SJCRH30 (cell line): ENCODE results near the gene ABCA13. TPM values are rescaled to one million over a fixed set of nuclear protein-coding genes. Genes with fewer than 3 reads are reported as not detected.
A peak's percentile ranks its signal among the peaks of the same experiment; 100 is the strongest.

ENCODE experiments used
- DNase-seq, 2 experiments: peaks; one replicate each; pipeline ENCODE4 v3.0.0-alpha.2; 2015 to 2020
- H3K27ac ChIP-seq: fragments of 250-450 bp; sonication (Bioruptor Pico); 2 replicates; pipeline ENCODE4 v1.5.1; 2020; ENCODE audit warnings: mild to moderate bottlenecking, moderate library complexity
- H3K27me3 ChIP-seq: fragments of 250-450 bp; sonication (Bioruptor Pico); 2 replicates; pipeline ENCODE4 v1.5.1; 2020; ENCODE audit warnings: mild to moderate bottlenecking, moderate library complexity
- H3K36me3 ChIP-seq: fragments of 250-450 bp; sonication (Bioruptor Pico); 2 replicates; pipeline ENCODE4 v1.5.1; 2020; ENCODE audit warnings: mild to moderate bottlenecking, moderate library complexity
- H3K4me1 ChIP-seq: fragments of 250-450 bp; sonication (Bioruptor Pico); 2 replicates; pipeline ENCODE4 v1.5.1; 2020; ENCODE audit warnings: mild to moderate bottlenecking, moderate library complexity
- H3K4me3 ChIP-seq: fragments of 250-450 bp; sonication (Bioruptor Pico); 2 replicates; pipeline ENCODE4 v1.5.1; 2020; ENCODE audit warnings: mild to moderate bottlenecking, moderate library complexity
- H3K9me3 ChIP-seq: fragments of 250-450 bp; sonication (Bioruptor Pico); replicated peaks from 2 replicates; pipeline ENCODE4 v1.5.1; 2020; ENCODE audit warnings: mild to moderate bottlenecking, moderate library complexity
- total RNA-seq: library from RNA; depleted of rRNA; stranded (reverse); fragments of >200 nt; shearing (Covaris generic); gene quantifications from 2 replicates; pipeline ENCODE4 v1.2.3, GENCODE V29; 2014

Gene ABCA13
- total RNA-seq, 1 experiment from 2014 or later: not detected

DNA sequence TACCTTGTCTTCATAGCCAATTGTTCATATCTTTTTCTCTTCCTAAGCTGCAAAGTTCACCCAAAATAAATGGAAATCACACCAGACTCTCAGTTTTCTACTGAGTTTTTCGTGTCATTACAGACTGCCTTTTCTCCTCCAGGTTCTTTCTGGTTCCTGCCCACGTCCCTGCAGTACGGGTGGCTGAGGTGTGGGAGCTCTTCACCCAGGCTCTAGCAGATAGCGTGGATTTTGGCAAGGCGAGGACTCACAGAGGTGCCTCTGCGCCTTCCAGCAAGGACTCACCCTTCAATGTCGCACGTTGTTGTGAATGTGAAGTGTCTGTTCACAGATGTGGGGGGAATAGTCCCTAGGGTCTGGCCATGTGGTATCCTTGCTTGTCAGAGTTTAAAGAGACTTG is 71.6 kb downstream of the ABCA13 start:
- Histone ChIP-seq H3K9me3 (no peaks in the 10 kb centered on the region), H3K27ac (no peak overlapping the region), H3K36me3 (no peaks in the 10 kb centered on the region), H3K4me3 (no peak overlapping the region), H3K27me3 (peaks cover 16% of the 10 kb centered on the region), H3K4me1 (no peaks in the 10 kb centered on the region)
- no peak for DNase-seq

DNA sequence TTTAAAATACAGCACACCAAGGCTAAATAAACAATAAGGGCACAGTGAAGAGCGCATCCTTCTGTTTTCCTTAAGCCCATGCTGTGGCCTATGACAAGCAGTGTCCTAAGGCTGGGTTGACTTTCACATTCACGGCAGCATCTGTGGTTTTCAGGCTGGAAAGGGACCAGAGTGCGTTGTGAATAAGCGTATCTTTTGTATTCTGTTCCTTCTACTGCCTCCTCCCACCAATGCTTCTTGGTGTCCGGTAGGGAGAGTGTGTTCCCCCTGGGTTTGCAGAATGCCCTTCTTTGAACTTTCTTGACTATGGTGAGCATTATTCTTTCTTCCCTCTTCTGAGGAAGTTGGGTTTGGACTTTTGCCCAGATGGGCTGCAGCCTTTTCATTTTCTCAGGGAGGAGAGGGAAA is 73.6 kb downstream of the ABCA13 start:
- Histone ChIP-seq H3K4me3 (no peak overlapping the region), H3K27ac (no peak overlapping the region), H3K36me3 (no peaks in the 10 kb centered on the region), H3K9me3 (no peaks in the 10 kb centered on the region), H3K4me1 (no peaks in the 10 kb centered on the region), H3K27me3 (peaks cover 12% of the 10 kb centered on the region)
- no peak for DNase-seq

DNA sequence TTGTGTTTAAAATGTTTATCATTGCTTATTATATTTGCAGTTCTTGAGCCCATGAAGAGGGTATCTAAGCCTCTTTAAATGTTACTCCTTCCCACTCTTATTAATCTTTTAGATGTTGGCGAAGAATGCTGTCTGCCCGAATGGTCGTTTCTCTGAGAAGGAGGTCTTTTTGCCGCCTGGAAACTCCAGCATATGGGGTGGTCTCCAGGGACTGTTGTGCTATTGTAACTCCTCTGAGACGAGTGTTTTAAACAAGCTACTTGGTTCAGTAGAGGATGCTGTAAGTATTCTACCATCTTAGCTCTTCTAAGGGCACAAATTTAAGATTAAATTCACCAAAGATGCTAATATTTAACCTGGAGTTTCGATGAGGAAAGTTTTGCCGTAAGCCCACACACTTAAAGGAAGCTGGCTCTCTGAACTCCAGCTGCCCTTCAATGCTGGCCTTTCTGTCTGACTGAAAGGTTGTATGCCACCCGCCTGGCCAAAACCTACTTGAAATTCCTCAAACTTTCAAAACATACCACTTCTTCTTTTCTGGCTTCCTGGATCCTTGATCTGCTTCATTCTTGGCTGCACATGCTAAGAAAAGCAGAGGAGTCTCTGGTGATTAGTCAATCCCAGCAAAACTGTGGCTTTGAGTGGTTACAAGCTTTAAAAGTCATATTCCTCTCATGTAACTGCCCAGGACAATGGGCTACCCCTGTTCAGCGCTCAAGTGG is 74.7 kb downstream of the ABCA13 start:
- Histone ChIP-seq H3K36me3 (no peaks in the 10 kb centered on the region), H3K4me3 (no peak overlapping the region), H3K9me3 (no peaks in the 10 kb centered on the region), H3K4me1 (no peaks in the 10 kb centered on the region; the same call in 1 of the 2 replicates), H3K27me3 (peaks cover 8% of the 10 kb centered on the region), H3K27ac (no peak overlapping the region)
- no peak for DNase-seq

DNA sequence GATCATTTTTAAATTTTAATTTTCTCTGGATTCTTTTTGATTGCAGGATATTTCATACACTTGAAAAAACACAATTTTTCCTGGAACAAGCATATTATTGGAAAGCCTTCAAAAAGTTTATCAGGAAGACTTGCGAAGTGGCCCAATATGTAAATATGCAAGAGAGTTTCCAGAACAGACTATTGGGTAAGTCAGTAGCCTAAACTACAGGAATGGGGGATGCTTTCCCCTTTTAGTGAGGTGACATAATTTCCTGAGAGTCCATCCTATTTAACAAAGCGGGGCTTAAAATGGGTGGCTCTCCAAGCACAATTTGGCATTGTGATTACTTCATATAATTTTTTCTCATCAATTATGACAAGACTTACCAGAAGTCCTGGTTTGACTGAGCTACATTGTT is 77.9 kb downstream of the ABCA13 start:
- no peak overlapping the region for H3K27ac ChIP-seq
- no peaks in the 10 kb centered on the region for H3K9me3 ChIP-seq
- no peaks in the 10 kb centered on the region for H3K36me3 ChIP-seq
- no peak for DNase-seq
- peaks cover 4% of the 10 kb centered on the region for H3K27me3 ChIP-seq
- no peak overlapping the region for H3K4me3 ChIP-seq
- H3K4me1 ChIP-seq: no peaks in the 10 kb centered on the region; the same call in 1 of the 2 replicates

DNA sequence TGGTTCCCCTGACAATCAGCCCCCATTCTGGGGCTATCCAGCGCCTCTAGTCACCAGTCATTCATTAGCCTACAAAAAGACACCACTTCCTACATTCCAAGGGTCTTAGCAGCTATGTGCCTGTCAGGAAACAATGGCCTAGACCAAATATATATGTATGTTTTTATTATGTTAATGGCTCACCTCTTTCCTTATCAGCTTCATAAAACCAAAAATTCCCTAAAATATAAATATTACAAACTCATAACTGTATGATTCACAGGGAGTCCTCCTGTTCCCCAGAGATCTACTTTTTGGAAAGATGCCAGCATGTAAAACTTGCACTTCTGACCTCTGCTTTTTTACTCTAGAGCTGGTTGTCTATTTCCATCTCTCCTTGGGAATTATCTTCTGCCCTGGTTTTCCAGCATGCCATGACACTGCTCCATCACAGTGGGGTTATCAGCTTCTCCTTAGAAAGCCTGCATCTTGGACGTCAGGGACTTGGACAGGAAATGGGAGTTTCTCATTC is 79.2 kb downstream of the ABCA13 start:
- no peak overlapping the region for H3K4me3 ChIP-seq
- H3K36me3 ChIP-seq: no peaks in the 10 kb centered on the region
- H3K27me3 ChIP-seq: no peaks in the 10 kb centered on the region
- H3K9me3 ChIP-seq: no peaks in the 10 kb centered on the region
- peak in 1 of 2 experiments; percentile 2 for DNase-seq
- no peaks in the 10 kb centered on the region; the same call in 1 of the 2 replicates for H3K4me1 ChIP-seq
- H3K27ac ChIP-seq: no peak overlapping the region

DNA sequence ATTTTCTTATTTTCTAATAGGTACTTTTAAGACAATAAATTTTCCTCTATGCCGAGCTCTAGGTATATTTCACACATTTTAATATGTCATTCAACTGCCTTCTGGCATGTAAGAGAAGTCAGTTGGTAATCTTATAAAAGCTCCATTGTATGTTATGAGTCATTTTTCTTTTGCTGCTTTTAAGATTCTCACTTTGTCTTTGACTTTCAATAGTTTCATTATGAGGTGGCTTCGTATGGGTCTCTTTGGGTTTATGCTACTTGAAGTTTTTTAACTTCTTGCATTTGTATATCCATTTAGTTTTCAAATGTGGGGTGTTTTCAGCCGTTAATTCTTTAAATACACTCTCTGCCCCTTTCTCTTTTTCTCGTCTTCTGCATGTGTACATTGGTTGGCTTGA is 80.5 kb downstream of the ABCA13 start:
- H3K27me3 ChIP-seq: no peaks in the 10 kb centered on the region
- DNase-seq: no peak
- no peaks in the 10 kb centered on the region for H3K9me3 ChIP-seq
- no peak overlapping the region for H3K27ac ChIP-seq
- no peak overlapping the region for H3K4me3 ChIP-seq
- no peaks in the 10 kb centered on the region; the same call in 1 of the 2 replicates for H3K4me1 ChIP-seq
- no peaks in the 10 kb centered on the region for H3K36me3 ChIP-seq

DNA sequence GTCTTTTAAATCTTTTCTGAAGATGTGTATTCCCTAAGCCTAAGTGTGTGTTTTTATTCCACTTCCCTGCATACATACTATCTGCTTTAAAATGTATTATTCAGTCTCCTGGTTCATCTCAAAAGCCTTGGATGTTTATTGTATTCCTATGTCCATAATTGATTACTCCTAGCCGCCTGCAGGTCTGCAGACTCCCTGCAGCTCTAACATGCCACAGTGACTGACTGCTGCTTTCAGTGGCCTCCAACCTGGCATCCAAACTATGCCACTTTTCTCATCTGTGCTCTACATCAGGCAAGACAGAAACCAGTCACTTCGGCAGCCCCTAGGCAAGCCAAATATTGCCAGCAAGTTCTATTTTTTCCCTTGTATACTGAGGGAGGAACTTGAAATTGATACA is 81.7 kb downstream of the ABCA13 start:
- Histone ChIP-seq H3K4me3 (no peak overlapping the region), H3K27me3 (no peaks in the 10 kb centered on the region), H3K4me1 (no peaks in the 10 kb centered on the region; the same call in 1 of the 2 replicates), H3K9me3 (no peaks in the 10 kb centered on the region), H3K36me3 (no peaks in the 10 kb centered on the region), H3K27ac (no peak overlapping the region)
- DNase-seq: no peak

DNA sequence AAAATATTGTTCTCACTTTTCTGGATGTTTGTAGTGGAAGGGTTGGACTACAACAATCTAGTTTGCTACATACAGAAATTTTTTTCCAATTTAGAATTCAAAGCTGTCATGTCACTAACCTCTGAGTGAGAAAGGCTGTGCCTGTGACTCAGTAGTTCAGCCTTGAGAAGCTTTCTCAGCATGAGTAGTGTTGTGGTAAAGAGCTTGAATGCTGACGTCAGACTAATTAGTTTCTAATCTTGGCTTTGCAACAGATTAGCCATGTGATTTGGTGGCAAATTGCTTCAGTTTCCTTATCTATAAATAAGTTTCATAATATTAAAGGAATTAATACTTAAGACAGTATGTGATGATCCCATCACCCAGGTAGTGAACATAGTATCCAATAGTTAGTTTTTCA is 83.8 kb downstream of the ABCA13 start:
- DNase-seq: no peak
- Histone ChIP-seq H3K27ac (no peak overlapping the region), H3K36me3 (no peaks in the 10 kb centered on the region), H3K4me1 (no peaks in the 10 kb centered on the region; the same call in 1 of the 2 replicates), H3K4me3 (no peak overlapping the region), H3K9me3 (no peaks in the 10 kb centered on the region), H3K27me3 (no peaks in the 10 kb centered on the region)

DNA sequence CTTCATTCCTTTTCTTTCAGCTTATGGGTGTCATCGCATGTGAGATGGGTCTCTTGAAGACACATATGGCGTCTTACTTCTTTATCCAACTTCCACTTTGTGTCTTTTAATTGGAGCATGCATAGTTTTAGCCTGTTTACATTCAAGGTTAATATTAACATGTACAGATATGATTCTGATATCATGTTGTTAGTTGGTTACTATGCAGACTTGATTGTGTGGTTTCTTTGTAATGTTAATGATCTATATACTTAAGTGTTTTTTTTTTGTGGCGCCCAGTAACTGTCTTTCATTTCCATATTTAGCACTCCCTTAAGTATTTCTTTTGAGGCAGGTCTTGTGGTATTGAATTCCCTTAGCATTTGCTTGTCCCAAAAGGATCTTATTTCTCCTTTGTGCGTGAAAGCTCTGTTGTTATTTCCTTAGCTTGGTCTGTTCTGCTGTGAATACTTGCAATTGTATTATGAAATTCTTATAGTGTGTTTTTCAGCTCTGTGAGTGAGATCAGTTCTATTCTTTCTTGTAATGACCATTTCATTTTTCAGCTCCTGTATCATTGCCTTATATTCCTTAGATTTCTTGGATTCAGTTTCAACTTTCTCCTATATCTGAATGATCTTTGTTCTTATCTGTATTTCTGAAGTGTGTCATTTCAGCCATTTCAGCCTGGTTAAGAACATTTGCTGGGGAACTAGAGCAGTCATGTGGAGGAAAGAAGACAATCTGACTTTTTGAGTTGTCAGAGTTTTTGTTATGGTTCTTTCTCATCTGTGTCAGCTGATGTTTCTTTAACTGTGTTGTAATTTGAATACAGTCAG is 88.4 kb downstream of the ABCA13 start:
- Histone ChIP-seq H3K36me3 (no peaks in the 10 kb centered on the region), H3K4me3 (no peak overlapping the region)
- DNase-seq: no peak

DNA sequence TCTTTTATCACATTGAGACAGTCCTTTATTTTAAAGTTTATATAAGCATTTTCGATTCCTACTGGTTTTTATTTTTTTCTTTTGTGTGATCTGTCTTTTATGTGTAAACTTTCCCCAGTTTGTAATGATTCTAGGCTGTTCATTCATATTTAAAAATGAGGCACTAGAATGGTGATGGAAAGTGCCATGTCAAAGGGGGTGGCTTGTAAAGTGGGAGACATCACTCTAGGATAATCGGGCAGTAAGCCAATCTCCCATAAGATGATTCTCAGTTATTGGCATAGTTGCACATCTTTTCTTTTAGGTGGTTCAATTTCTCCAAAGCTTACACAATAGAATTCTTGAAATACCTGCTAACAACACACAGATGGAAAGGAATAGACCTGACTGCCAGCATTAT is 90.4 kb downstream of the ABCA13 start:
- Histone ChIP-seq H3K27ac (no peak overlapping the region), H3K9me3 (no peaks in the 10 kb centered on the region), H3K4me1 (no peaks in the 10 kb centered on the region), H3K4me3 (no peak overlapping the region), H3K36me3 (no peaks in the 10 kb centered on the region), H3K27me3 (no peaks in the 10 kb centered on the region)
- no peak for DNase-seq

More for the DNA sequence above, 88.4 kb downstream of the ABCA13 start:
- no peaks in the 10 kb centered on the region for H3K27me3 ChIP-seq
- H3K9me3 ChIP-seq: no peaks in the 10 kb centered on the region
- no peaks in the 10 kb centered on the region for H3K4me1 ChIP-seq
- H3K27ac ChIP-seq: no peak overlapping the region

DNA sequence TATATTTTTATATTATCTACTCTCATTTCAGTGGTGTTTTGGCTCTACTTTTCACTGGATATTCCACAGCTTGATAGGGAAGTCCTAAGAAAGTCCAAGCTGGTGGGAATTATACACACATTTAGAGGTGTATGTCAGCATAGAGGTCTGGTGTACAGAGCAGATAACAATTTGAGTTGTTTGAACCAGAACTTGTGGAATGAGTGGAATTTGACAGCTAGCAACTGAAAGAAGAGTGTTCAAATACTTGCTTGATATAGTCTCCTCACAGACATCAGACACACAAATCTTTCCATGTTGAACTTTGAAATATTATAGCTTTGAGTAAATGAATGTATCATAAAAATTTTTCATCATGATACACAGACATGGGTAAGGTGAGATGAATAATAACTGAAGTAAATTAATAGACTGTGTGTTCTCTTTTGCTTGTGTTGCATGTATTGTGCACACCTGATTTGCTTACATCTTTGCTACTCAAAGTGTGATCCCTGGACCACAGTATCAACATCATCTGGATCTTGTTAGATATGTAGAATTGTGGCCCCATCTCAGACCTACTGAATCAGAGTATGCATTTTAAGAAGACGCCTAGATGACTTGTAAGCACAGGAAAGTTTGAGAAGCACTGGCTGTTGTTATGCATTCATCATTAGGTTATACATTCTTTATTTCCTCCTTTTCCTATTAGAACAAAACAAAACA is 91.5 kb downstream of the ABCA13 start:
- no peak for DNase-seq
- Histone ChIP-seq H3K27me3 (no peaks in the 10 kb centered on the region), H3K4me1 (no peaks in the 10 kb centered on the region)

DNA sequence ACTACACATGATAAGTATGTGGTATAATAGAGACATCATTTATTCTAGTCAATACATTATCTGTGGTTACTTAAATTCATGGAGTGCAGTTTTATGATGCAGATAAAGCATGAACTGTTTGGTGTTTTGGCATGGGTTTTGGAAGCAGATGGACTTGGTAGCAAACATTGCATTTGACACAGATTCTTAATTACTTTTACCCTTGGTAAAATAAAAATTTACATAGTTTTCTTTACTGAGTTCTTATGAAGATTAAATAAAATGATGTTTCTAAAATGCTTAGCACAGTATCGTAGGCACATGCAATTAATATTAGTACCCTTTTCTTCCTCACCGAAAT is 92.0 kb downstream of the ABCA13 start:
- Histone ChIP-seq H3K27me3 (no peaks in the 10 kb centered on the region), H3K9me3 (no peaks in the 10 kb centered on the region), H3K4me3 (no peak overlapping the region), H3K36me3 (no peaks in the 10 kb centered on the region), H3K4me1 (no peaks in the 10 kb centered on the region), H3K27ac (no peak overlapping the region)
- no peak for DNase-seq

More for the DNA sequence above, 91.5 kb downstream of the ABCA13 start:
- H3K36me3 ChIP-seq: no peaks in the 10 kb centered on the region
- no peak overlapping the region for H3K4me3 ChIP-seq
- no peak overlapping the region for H3K27ac ChIP-seq
- H3K9me3 ChIP-seq: no peaks in the 10 kb centered on the region

DNA sequence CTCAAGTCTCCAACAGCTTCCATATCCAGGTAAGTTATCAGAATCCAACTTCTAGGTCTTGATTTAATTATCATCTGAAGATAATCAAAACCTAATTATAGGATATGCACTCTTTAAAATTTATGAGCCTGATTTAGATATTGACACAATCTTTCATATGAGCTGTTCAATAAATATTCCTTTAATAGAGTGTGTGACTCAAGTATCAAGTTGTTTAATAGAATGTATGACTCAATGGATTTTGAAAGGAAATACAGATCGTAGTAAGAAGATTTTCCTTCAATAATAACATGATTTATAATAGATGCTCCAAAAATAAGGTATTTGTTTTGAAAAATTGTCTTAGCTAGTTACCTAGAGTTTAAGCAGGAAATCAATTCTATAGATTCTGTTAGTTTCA is 97.8 kb downstream of the ABCA13 start:
- DNase-seq: no peak
- Histone ChIP-seq H3K27ac (no peak overlapping the region), H3K27me3 (0 out of 2 replicates have a peak, but pooled peaks cover 4% of the 10 kb centered on the region), H3K9me3 (no peaks in the 10 kb centered on the region), H3K4me1 (no peaks in the 10 kb centered on the region), H3K36me3 (no peaks in the 10 kb centered on the region), H3K4me3 (no peak overlapping the region)

DNA sequence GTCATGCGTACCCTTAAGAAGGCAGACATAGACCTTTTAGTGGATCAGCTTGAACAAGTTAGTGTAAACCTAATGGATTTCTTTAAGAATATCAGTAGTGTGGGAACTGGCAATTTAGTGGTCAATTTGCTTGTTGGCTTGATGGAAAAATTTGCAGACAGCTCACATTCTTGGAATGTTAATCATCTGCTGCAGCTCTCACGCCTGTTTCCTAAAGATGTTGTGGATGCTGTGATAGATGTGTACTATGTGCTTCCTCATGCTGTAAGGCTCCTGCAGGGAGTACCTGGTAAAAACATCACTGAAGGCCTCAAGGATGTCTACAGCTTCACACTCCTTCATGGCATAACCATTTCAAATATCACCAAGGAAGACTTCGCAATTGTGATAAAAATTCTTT is 103.4 kb downstream of the ABCA13 start:
- H3K27me3 ChIP-seq: 0 out of 2 replicates have a peak, but pooled peaks cover 11% of the 10 kb centered on the region
- H3K9me3 ChIP-seq: no peaks in the 10 kb centered on the region
- no peak overlapping the region for H3K4me3 ChIP-seq
- H3K27ac ChIP-seq: no peak overlapping the region
- DNase-seq: no peak
- H3K36me3 ChIP-seq: no peaks in the 10 kb centered on the region
- H3K4me1 ChIP-seq: no peaks in the 10 kb centered on the region

DNA sequence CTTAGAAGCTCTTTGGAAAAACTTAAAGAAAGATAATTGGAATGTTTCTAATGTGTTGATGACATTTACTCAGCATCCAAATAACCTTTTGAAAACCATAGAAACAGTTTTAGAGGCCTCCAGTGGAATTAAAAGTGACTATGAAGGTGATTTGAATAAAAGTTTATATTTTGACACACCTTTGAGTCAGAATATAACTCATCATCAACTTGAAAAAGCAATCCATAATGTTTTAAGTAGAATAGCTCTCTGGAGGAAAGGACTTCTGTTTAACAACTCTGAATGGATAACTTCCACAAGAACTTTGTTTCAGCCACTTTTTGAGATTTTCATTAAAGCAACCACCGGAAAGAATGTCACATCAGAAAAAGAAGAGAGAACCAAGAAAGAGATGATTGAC is 108.2 kb downstream of the ABCA13 start:
- H3K4me3 ChIP-seq: no peak overlapping the region
- DNase-seq: no peak
- H3K36me3 ChIP-seq: no peaks in the 10 kb centered on the region
- peaks cover 13% of the 10 kb centered on the region; the same call in 1 of the 2 replicates for H3K27me3 ChIP-seq
- no peaks in the 10 kb centered on the region for H3K4me1 ChIP-seq
- H3K27ac ChIP-seq: no peak overlapping the region
- H3K9me3 ChIP-seq: no peaks in the 10 kb centered on the region
